Endothelial cell of umbilical vein (primary cell): ENCODE data around the gene CDC5L. TPM values are rescaled to one million over a fixed set of nuclear protein-coding genes. Genes with fewer than 3 reads are reported as not detected.

Experiments used
- BruUV-seq: library from RNA; stranded (reverse); fragments of 400-500 nt; replicated peaks from 2 replicates; lab custom pipeline; 2021; lab: Mats Ljungman, UMichigan
- CTCF ChIA-PET: fragments of 300-600, 350-600 bp; sonication (Branson Sonifier 250); formaldehyde crosslinking; loops from one replicate; lab custom pipeline; 2021; ENCODE audit warnings: antibody characterized with exemption, inconsistent platforms; lab: Charles Lee
- POLR2A ChIA-PET: fragments of 300-600, 350-600 bp; sonication (Branson Sonifier 250); formaldehyde crosslinking; loops from one replicate; lab custom pipeline; 2021; ENCODE audit warnings: antibody characterized with exemption, inconsistent platforms; lab: Charles Lee
- DNase-seq: peaks from one replicate; pipeline ENCODE4 v3.0.0-alpha.2; 2011; ENCODE audit warnings: low read depth, low spot score
- FAIRE-seq: peaks from 2 replicates; lab custom pipeline; 2011; peaks lifted over from hg19 to GRCh38; lab: Jason Lieb, UNC
- H2AFZ ChIP-seq: 2 replicates; pipeline ENCODE4 v1.6.0; 2012; ENCODE audit warnings: low read depth, low read length, control low read depth, inconsistent platforms
- H3K27ac ChIP-seq: 2 replicates; pipeline ENCODE4 v1.5.1; 2011; ENCODE audit warnings: low read depth, mild to moderate bottlenecking, control low read depth, low read length, moderate library complexity; ENCODE audit not compliant: insufficient read depth
- H3K27me3 ChIP-seq, 2 experiments: 2 replicates each; pipeline versions ENCODE4 v1.6.0 to v1.6.1; 2011; ENCODE audit warnings: low read length in 2 of 2, mixed read lengths in 1 of 2; ENCODE audit not compliant: control insufficient read depth in 2 of 2, insufficient read depth in 2 of 2
- H3K36me3 ChIP-seq, 2 experiments: 2 replicates in 1 of 2; 3 replicates in 1 of 2; pipeline ENCODE4 v1.5.1; 2011; ENCODE audit warnings: low read length in 2 of 2, mild to moderate bottlenecking in 1 of 2, moderate library complexity in 1 of 2; ENCODE audit not compliant: control insufficient read depth in 2 of 2, insufficient read depth in 2 of 2; ENCODE audit errors: extremely low read depth in 1 of 2
- H3K4me1 ChIP-seq: 3 replicates; pipeline ENCODE4 v1.5.1; 2011; ENCODE audit warnings: mild to moderate bottlenecking, low read length; ENCODE audit not compliant: control insufficient read depth, insufficient read depth; ENCODE audit errors: extremely low read depth
- H3K4me2 ChIP-seq: 2 replicates; pipeline ENCODE4 v1.6.1; 2011; ENCODE audit warnings: low read length, control low read depth, mixed read lengths; ENCODE audit not compliant: insufficient read depth
- H3K4me3 ChIP-seq, 3 experiments: fragments of 200-600 bp in 1 of 3; sonication (generic), shearing (Covaris generic) in 1 of 3; replicated peaks in 1 of 3; 2 replicates each; pipeline ENCODE4 v1.5.1; 2011 to 2016; ENCODE audit warnings: control low read depth in 3 of 3, low read length in 3 of 3, mild to moderate bottlenecking in 2 of 3, inconsistent platforms in 1 of 3, low read depth in 1 of 3, moderate library complexity in 1 of 3; ENCODE audit not compliant: insufficient read depth in 1 of 3
- H3K79me2 ChIP-seq: 2 replicates; pipeline ENCODE4 v1.6.0; 2012; ENCODE audit warnings: low read length, inconsistent platforms; ENCODE audit not compliant: control insufficient read depth, insufficient read depth
- H3K9ac ChIP-seq: replicated peaks from 2 replicates; pipeline ENCODE3; 2011; ENCODE audit warnings: low read length, control low read depth; ENCODE audit not compliant: insufficient read depth; ENCODE audit errors: extremely low read depth
- H3K9me1 ChIP-seq: replicated peaks from 3 replicates; pipeline ENCODE4 v1.6.0; 2011; ENCODE audit warnings: mild to moderate bottlenecking, low read length; ENCODE audit not compliant: control insufficient read depth, insufficient read depth; ENCODE audit errors: extremely low read depth
- H3K9me3 ChIP-seq: replicated peaks from 2 replicates; pipeline ENCODE4 v1.5.1; 2012; ENCODE audit warnings: low read length, inconsistent platforms; ENCODE audit not compliant: control insufficient read depth, insufficient read depth
- H4K20me1 ChIP-seq: replicated peaks from 2 replicates; pipeline ENCODE3; 2011; ENCODE audit warnings: mild to moderate bottlenecking, low read length; ENCODE audit not compliant: control insufficient read depth, insufficient read depth; ENCODE audit errors: extremely low read depth
- CTCF ChIP-seq, 2 donors: IDR thresholded peaks; 1 replicate in 1 of 2; 2 replicates in 1 of 2; pipeline ENCODE4 v1.5.1; 2011; ENCODE audit warnings: low read length in 2 of 2, mild to moderate bottlenecking in 2 of 2, moderate library complexity in 2 of 2, control low read depth in 1 of 2, inconsistent platforms in 1 of 2, low read depth in 1 of 2; ENCODE audit not compliant: insufficient read depth in 1 of 2; ENCODE audit errors: extremely low read depth in 1 of 2
- EZH2 ChIP-seq: IDR thresholded peaks from 2 replicates; pipeline ENCODE4 v1.6.1; 2012; ENCODE audit warnings: borderline replicate concordance, low read depth, mild to moderate bottlenecking, moderate library complexity, low read length, inconsistent platforms; ENCODE audit not compliant: severe bottlenecking
- FOS ChIP-seq: IDR thresholded peaks from 2 replicates; pipeline ENCODE4 v1.6.1; 2011; ENCODE audit warnings: mild to moderate bottlenecking, low read length, moderate library complexity, borderline replicate concordance; ENCODE audit not compliant: insufficient read depth
- GATA2 ChIP-seq: IDR thresholded peaks from 2 replicates; pipeline ENCODE4 v1.7.0; 2011; ENCODE audit warnings: low read depth, mild to moderate bottlenecking, moderate library complexity, mixed read lengths, low read length; ENCODE audit not compliant: insufficient read length, insufficient read depth
- JUN ChIP-seq: IDR thresholded peaks from 2 replicates; pipeline ENCODE4 v1.6.1; 2011; ENCODE audit warnings: borderline replicate concordance, low read depth; ENCODE audit not compliant: insufficient read length, insufficient read depth
- MAX ChIP-seq: IDR thresholded peaks from 2 replicates; pipeline ENCODE4 v1.6.1; 2011; ENCODE audit not compliant: insufficient read depth, insufficient read length
- MYC ChIP-seq: IDR thresholded peaks from one replicate; pipeline ENCODE4 v1.6.1; 2011; ENCODE audit warnings: mild to moderate bottlenecking, low read depth, low read length
- POLR2A ChIP-seq: IDR thresholded peaks from 2 replicates; pipeline ENCODE4 v1.6.1; 2012; ENCODE audit warnings: low read depth, mild to moderate bottlenecking, control low read depth, low read length
- POLR2AphosphoS5 ChIP-seq: IDR thresholded peaks from 2 replicates; pipeline ENCODE4 v1.6.1; 2012; ENCODE audit warnings: low read depth, mild to moderate bottlenecking, control low read depth, low read length, moderate library complexity; ENCODE audit not compliant: insufficient read depth
- dilution Hi-C: fragments of 300-500 bp; cut with MboI; formaldehyde crosslinking; loops from one replicate; pipeline ENCODE4 v1.15.0; 2019; ENCODE audit warnings: low sequenced_read_pairs; ENCODE audit not compliant: extremely low pct_ligation_motif_present
- intact Hi-C: fragments of 100-400 bp; cut with micrococcal nuclease; formaldehyde crosslinking; loops from one replicate; pipeline ENCODE4 v1.10.0; 2022
- polyA plus RNA-seq, 4 experiments: library from polyadenylated mRNA; depleted of rRNA in 3 of 4; stranded (reverse) in 3 of 4; unstranded in 1 of 4; fragments of >200 nt; gene quantifications; 2 replicates each; pipeline versions ENCODE4 v1.2.1 to v1.2.3, GENCODE V29; 2011 to 2012; ENCODE audit warnings: missing spikeins in 1 of 4
- total RNA-seq: library from RNA; stranded (reverse); gene quantifications from 2 replicates; pipeline ENCODE4 v1.2.3, GENCODE V29; 2021

The CDC5L gene
- total and polyA plus RNA-seq, 2 donors (not counting 3 experiments of a cell fraction or from before 2014, with no cell fraction given): 6.9 to 24.6 TPM

- DNase-seq: no peak
- Histone ChIP-seq H3K4me2 (no peak overlapping the region), H3K9me3 (no peaks in the 10 kb centered on the region), H3K4me1 (peaks cover 17% of the 10 kb centered on the region), H3K27ac (no peak overlapping the region), H2AFZ (no peak overlapping the region), H3K36me3 (peaks cover 0 to 2% of the 10 kb centered on the region in 2 experiments), H3K9ac (no peak overlapping the region), H4K20me1 (no peaks in the 10 kb centered on the region), H3K4me3 (no peak overlapping the region), H3K79me2 (no peaks in the 10 kb centered on the region), H3K27me3 (no peaks in the 10 kb centered on the region), H3K9me1 (no peaks in the 10 kb centered on the region)
- no peak for FAIRE-seq
- intact Hi-C loops: no loop called here
- BruUV-seq: no TSS peak
- dilution Hi-C loops: no loop called here
- TF ChIP-seq CTCF (IDR thresholded peaks at IDR 0.05; ENCODE audit: extremely low read depth in 1 of 2, insufficient read depth in 1 of 2, low read depth in 1 of 2, low read length in 2 of 2) (no peak), JUN (no peak), MYC (no peak), GATA2 (no peak), POLR2AphosphoS5 (no peak), POLR2A (no peak), FOS (no peak), EZH2 (no peak), MAX (no peak)
- POLR2A ChIA-PET: no interaction called here
- CTCF ChIA-PET: interaction anchor here (0.6 to 9.0 kb wide), 2 partner anchors 21 to 23 kb away, joined by 3 to 110 read pairs; no protein-coding TSS in a partner anchor
Measured at GRCh38 chr6:44451803-44452695, 64.5 kb downstream of the CDC5L start.
